ENCODE measurements around the gene SULT1C4.
"Not testable (repeated sequence)": the region's sequence is repeated elsewhere in the genome, so short reads cannot be mapped to it uniquely, and the experiment has no call there.

The SULT1C4 gene

GRCh38 chr2:108412995-108413710 lies 35.4 kb downstream of the SULT1C4 start:
- DNase-seq (ENCODE audit: low spot score): no peak

- no peak for DNase-seq (ENCODE audit: low spot score)
These were observed 35.9 kb downstream of the SULT1C4 start for GRCh38 chr2:108413711-108414095.

GRCh38 chr2:108414256-108414876 lies 36.6 kb downstream of the SULT1C4 start:
- no peak for DNase-seq (ENCODE audit: low spot score)

- DNase-seq (ENCODE audit: low spot score): no peak
These were observed 37.2 kb downstream of the SULT1C4 start for GRCh38 chr2:108414945-108415344.

GRCh38 chr2:108417254-108417653 lies 39.5 kb downstream of the SULT1C4 start:
- no peak for DNase-seq (ENCODE audit: low spot score)

- DNase-seq (ENCODE audit: low spot score): no peak
These were observed 40.7 kb downstream of the SULT1C4 start for GRCh38 chr2:108418416-108418815.

GRCh38 chr2:108423067-108423466 lies 45.3 kb downstream of the SULT1C4 start:
- no peak for DNase-seq (ENCODE audit: low spot score)

- no peak for DNase-seq (ENCODE audit: low spot score)
These were observed 45.9 kb downstream of the SULT1C4 start for GRCh38 chr2:108423502-108424251.

GRCh38 chr2:108428286-108429009 lies 50.7 kb downstream of the SULT1C4 start:
- DNase-seq (ENCODE audit: low spot score): no peak

GRCh38 chr2:108435578-108435977 lies 57.8 kb downstream of the SULT1C4 start:
- DNase-seq (ENCODE audit: low spot score): not testable (repeated sequence)

GRCh38 chr2:108436976-108437375 lies 59.2 kb downstream of the SULT1C4 start:
- no peak for DNase-seq (ENCODE audit: low spot score)

Small RNAs within 50 kb of the gene (small RNA-seq; reads per million reads assigned to genes)
- 0 reads per million in 2 experiments for gene SMIM12P1

All from SK-N-DZ (cell line).